Sigmoid colon (tissue), 7 donors: Measurements from ENCODE around the gene IGSF9B. TPM values are rescaled to one million over a fixed set of nuclear protein-coding genes. Genes with fewer than 3 reads are reported as not detected.
A peak's percentile ranks its signal among the peaks of the same experiment; 100 is the strongest.

Source experiments
- DNase-seq: peaks from one replicate; pipeline ENCODE4 v3.0.0-alpha.2; 2019
- H3K27ac ChIP-seq, 4 donors: fragments of 200-600 bp; sonication (generic); one replicate each; pipeline ENCODE4 v1.5.1; 2016 to 2019; ENCODE audit warnings: mild to moderate bottlenecking in 1 of 4
- H3K27me3 ChIP-seq, 3 donors: fragments of 200-600 bp; sonication (generic); one replicate each; pipeline ENCODE4 v1.5.1; 2019; ENCODE audit warnings: mild to moderate bottlenecking in 1 of 3
- H3K36me3 ChIP-seq, 4 donors: fragments of 200-600 bp; sonication (generic); one replicate each; pipeline ENCODE4 v1.5.1; 2016 to 2019
- H3K4me1 ChIP-seq, 4 donors: fragments of 200-600 bp; sonication (generic); one replicate each; pipeline ENCODE4 v1.5.1; 2017 to 2019
- H3K4me3 ChIP-seq, 4 donors: fragments of 200-600 bp; sonication (generic); one replicate each; pipeline ENCODE4 v1.5.1; 2017 to 2019; ENCODE audit warnings: mild to moderate bottlenecking in 2 of 4, moderate library complexity in 1 of 4
- H3K9me3 ChIP-seq, 4 donors: fragments of 200-600 bp in 3 of 4; sonication (generic) in 3 of 4; one replicate each; pipeline versions ENCODE4 v1.5.1 to v1.6.1; 2013 to 2019
- EP300 ChIP-seq, 4 donors: sonication (generic); formaldehyde crosslinking; IDR thresholded peaks; one replicate each; pipeline ENCODE4 v1.6.1; 2017; ENCODE audit warnings: antibody characterized with exemption in 4 of 4
- POLR2A ChIP-seq, 2 donors: fragments of 450-650 bp; IDR thresholded peaks; one replicate each; pipeline ENCODE4 v1.6.1; 2016; ENCODE audit warnings: antibody characterized with exemption in 2 of 2, mild to moderate bottlenecking in 2 of 2, moderate library complexity in 2 of 2
- POLR2AphosphoS5 ChIP-seq, 4 donors: sonication (generic); formaldehyde crosslinking; IDR thresholded peaks; one replicate each; pipeline ENCODE4 v1.6.1; 2017; ENCODE audit warnings: antibody characterized with exemption in 4 of 4
- WGBS, 2 donors: extraction: QIAGEN DNeasy Blood & Tissue Kit; methylation state at CpG; one replicate each; pipeline ENCODE4 v1.1.7; 2013; 5-methylcytosine and 5-hydroxymethylcytosine counted together
- intact Hi-C: fragments of 100-400 bp; cut with DNase I; formaldehyde crosslinking; loops from one replicate; pipeline ENCODE4 v1.15.1; 2023
- polyA plus RNA-seq, 3 donors: library from polyadenylated mRNA; stranded (reverse); fragments of 200-250 nt; gene quantifications; one replicate each; pipeline ENCODE4 v1.2.3, GENCODE V29; 2013
- total RNA-seq, 4 donors: library from RNA; depleted of rRNA; stranded (reverse); fragments of >200 nt; gene quantifications; one replicate each; pipeline ENCODE4 v1.1.0, GENCODE V29; 2016
- TF ChIP-seq, protein P1 (sequence below), 4 experiments: fragments of 450-650 bp in 3 of 4; fragments of 200-600 bp in 1 of 4; IDR thresholded peaks; one replicate each; pipeline ENCODE4 v1.5.1; 2016 to 2019; ENCODE audit warnings: antibody characterized with exemption in 4 of 4, mild to moderate bottlenecking in 3 of 4, moderate library complexity in 2 of 4
- donor health status: healthy with polysubstance abuse.
- donor health status: Bipolar disorder and iron deficiency.
- donor health status: healthy.

IGSF9B gene
- total and polyA plus RNA-seq, 7 donors, result under 0.01 to 53.7 (median 14.8) TPM; not detected in 1

DNA sequence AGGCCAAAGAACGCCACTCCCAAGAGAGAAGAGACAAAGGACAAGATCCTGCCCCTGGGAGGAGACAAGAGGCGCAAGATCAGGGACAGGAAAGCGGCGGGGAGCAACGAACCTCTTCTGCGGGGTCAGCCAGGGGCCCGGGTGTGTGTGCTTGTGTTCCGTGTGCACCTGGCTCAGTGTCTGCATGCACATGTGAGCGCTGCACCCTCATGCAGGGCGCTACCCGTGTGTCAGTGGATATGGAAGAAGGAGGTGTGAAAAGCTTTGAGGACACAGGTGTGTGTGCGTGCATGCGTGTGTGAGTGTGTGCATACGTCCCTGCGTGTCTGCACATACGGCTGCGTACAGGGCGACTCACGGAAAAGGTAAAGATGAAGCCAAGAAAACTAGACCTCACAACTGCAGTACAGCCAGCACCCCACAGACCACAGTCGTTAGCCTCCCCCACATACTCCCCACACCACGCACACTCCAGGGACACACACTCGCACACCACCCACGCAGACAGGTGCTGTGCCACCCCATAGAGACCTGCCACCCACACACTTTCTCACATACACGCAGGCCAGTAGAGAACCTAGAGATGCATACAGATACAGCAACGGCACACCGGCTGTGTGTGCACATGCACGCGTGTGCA lies 11.0 kb upstream of the IGSF9B start:
- H3K27me3 ChIP-seq, result no peaks in the 10 kb centered on the region
- intact Hi-C loops, result loop anchor here (5.0 kb wide), 1 partner anchor 175 kb away; no protein-coding TSS in a partner anchor
- no peak for TF ChIP-seq EP300 (IDR thresholded peaks at IDR 0.05)
- TF ChIP-seq POLR2A (IDR thresholded peaks at IDR 0.05), result no peak
- TF ChIP-seq, protein P1, sequence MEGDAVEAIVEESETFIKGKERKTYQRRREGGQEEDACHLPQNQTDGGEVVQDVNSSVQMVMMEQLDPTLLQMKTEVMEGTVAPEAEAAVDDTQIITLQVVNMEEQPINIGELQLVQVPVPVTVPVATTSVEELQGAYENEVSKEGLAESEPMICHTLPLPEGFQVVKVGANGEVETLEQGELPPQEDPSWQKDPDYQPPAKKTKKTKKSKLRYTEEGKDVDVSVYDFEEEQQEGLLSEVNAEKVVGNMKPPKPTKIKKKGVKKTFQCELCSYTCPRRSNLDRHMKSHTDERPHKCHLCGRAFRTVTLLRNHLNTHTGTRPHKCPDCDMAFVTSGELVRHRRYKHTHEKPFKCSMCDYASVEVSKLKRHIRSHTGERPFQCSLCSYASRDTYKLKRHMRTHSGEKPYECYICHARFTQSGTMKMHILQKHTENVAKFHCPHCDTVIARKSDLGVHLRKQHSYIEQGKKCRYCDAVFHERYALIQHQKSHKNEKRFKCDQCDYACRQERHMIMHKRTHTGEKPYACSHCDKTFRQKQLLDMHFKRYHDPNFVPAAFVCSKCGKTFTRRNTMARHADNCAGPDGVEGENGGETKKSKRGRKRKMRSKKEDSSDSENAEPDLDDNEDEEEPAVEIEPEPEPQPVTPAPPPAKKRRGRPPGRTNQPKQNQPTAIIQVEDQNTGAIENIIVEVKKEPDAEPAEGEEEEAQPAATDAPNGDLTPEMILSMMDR (IDR thresholded peaks at IDR 0.05), result no peak
- no peak for TF ChIP-seq POLR2AphosphoS5 (IDR thresholded peaks at IDR 0.05)
- no peaks in the 10 kb centered on the region for H3K9me3 ChIP-seq
- H3K4me3 ChIP-seq, result peak overlapping the region in 2 of 4 donors; percentile 9 to 20
- H3K4me1 ChIP-seq, result peaks cover 0 to 35% (median 31%) of the 10 kb centered on the region in 4 donors
- H3K36me3 ChIP-seq, result no peaks in the 10 kb centered on the region
- 76 to 82% methylated on average over 28 of the region's 28 CpGs for WGBS, 2 donors
- no peak for DNase-seq
- no peak overlapping the region for H3K27ac ChIP-seq

DNA sequence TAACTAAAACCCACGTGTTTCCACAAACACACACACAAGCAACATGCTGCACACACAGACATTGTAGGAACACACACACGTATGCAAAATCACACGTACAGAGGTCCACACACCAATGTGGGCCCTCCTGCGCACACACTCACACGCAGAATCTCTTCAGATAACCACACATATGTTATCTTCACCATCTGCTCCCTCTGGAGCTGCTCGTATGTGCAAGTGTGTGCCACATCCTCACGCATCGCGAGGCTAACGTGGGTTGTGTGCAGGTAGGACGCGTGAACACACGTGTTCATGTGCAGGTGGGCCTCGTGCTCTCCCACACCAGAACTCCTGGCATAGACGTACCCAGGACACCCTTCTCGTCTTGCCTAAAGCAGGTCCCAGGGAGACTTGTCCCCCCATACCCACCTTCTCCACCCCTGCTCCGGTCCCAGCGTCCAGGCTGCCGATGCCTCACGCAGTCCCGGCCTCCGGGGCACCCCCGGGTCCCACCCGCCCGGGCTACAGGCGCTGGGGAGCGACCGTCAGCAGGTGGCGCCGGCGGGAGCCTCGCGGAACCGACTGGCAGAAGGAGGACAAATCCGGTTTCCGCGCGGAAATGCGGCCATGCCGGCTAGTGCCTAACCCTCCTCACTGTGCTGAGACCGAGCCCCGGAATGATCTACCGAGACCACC lies 10.3 kb upstream of the IGSF9B start:
- H3K4me3 ChIP-seq, result peak overlapping the region in 2 of 4 donors; percentile 9 to 20
- TF ChIP-seq, protein P1 (IDR thresholded peaks at IDR 0.05), result peak; percentile 17 to 58 (median 35)
- TF ChIP-seq POLR2A (IDR thresholded peaks at IDR 0.05), result no peak
- H3K27me3 ChIP-seq, result no peaks in the 10 kb centered on the region
- no peaks in the 10 kb centered on the region for H3K36me3 ChIP-seq
- peak; percentile 73 for DNase-seq
- H3K27ac ChIP-seq, result peak overlapping the region; percentile 36 to 78 (median 67)
- peaks cover 0 to 35% (median 31%) of the 10 kb centered on the region in 4 donors for H3K4me1 ChIP-seq
- WGBS, 2 donors, result 34 to 36% methylated on average over 43 of the region's 43 CpGs
- intact Hi-C loops, result loop anchor here (5.0 kb wide), 1 partner anchor 175 kb away; no protein-coding TSS in a partner anchor
- H3K9me3 ChIP-seq, result no peaks in the 10 kb centered on the region

DNA sequence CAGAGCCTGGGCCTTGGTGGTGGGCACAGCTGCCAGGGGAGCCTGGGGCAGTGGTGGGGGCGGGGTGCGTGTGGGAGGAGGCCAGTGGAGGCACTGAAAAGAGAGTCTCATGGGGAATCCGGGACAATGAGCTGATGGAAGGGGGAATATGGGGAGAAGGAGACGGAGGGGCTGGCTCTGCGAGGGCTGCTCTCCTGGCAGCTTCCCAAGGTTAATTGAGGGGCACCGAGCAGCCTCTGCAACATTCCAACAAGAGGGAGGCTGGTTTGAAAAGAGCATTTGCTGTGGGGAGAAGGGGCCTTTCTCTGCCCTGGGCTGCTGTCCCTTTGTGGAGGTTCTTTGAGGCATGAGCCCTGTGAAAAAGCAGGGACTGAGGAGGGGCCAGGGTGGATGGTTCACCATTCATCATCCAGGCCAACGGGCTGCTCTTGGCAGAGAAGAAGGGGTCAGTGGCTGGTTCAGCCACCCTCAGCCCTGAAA lies 9.4 kb upstream of the IGSF9B start:
- DNase-seq, result no peak
- intact Hi-C loops, result loop anchor here (5.0 kb wide), 1 partner anchor 176 kb away; no protein-coding TSS in a partner anchor
- no peak overlapping the region for H3K4me3 ChIP-seq
- no peaks in the 10 kb centered on the region for H3K36me3 ChIP-seq
- peak overlapping the region; percentile 36 to 78 (median 67) for H3K27ac ChIP-seq
- H3K4me1 ChIP-seq, result peaks cover 0 to 35% (median 31%) of the 10 kb centered on the region in 4 donors
- H3K27me3 ChIP-seq, result no peaks in the 10 kb centered on the region
- TF ChIP-seq, protein P1 (IDR thresholded peaks at IDR 0.05), result no peak
- TF ChIP-seq POLR2AphosphoS5 (IDR thresholded peaks at IDR 0.05) (no peak), POLR2A (IDR thresholded peaks at IDR 0.05) (no peak), EP300 (IDR thresholded peaks at IDR 0.05) (no peak)
- 73 to 82% methylated on average over 7 of the region's 7 CpGs for WGBS, 2 donors
- no peaks in the 10 kb centered on the region for H3K9me3 ChIP-seq

DNA sequence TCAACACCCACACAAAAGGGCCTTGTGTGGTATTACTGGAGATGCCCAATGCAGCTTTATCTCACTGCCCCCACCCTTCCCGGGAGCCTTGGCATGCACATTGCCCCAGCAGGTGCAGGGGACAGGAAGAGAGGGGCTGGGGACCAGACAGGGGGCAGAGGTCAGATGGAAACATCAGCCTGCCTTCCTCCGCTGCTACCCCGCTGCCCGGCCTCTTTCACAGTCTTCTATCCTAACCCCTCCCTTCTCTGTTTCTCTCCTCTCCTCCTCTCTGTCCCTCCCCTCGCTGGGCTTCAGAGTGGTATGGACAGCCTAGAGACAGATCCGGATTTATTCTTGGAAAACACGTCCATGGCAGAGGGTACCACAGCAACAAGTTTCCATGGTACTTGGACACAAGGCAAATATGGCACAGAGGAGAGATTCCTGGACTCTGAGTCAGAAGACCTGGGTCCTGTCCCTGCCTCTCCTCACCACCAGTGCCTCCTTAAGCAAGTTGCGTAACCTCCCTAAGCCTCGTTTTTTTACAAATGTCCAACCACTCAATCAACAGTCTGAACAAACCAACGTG lies 8.3 kb upstream of the IGSF9B start:
- Histone ChIP-seq H3K4me3 (no peak overlapping the region), H3K27ac (peak overlapping the region; percentile 12 to 78 (median 67)), H3K27me3 (no peaks in the 10 kb centered on the region), H3K4me1 (peaks cover 0 to 35% (median 31%) of the 10 kb centered on the region in 4 donors), H3K36me3 (no peaks in the 10 kb centered on the region), H3K9me3 (no peaks in the 10 kb centered on the region)
- peak in 3 of 4 donors; percentile 48 to 55 (median 52) for TF ChIP-seq POLR2AphosphoS5 (IDR thresholded peaks at IDR 0.05)
- TF ChIP-seq, protein P1 (IDR thresholded peaks at IDR 0.05), result no peak
- WGBS, 2 donors, result 66 to 74% methylated on average over 10 of the region's 10 CpGs
- intact Hi-C loops, result loop anchor here (5.0 kb wide), 1 partner anchor 177 kb away; no protein-coding TSS in a partner anchor
- peak; percentile 78 for DNase-seq
